AG08396 (cell line): ENCODE results near the gene VPS26C.
"Not testable (repeated sequence)": the region's sequence is repeated elsewhere in the genome, so short reads cannot be mapped to it uniquely, and the experiment has no call there.

ENCODE experiments used
- DNase-seq: peaks from one replicate; pipeline ENCODE4 v3.0.0; 2012; ENCODE audit warnings: low spot score, mixed read lengths

VPS26C gene

GRCh38 chr21:37230632-37231248 is 36.4 kb downstream of the VPS26C start:
- DNase-seq: no peak

- no peak for DNase-seq
Measured at GRCh38 chr21:37228003-37228400, 39.1 kb downstream of the VPS26C start.

- DNase-seq: no peak
Measured at GRCh38 chr21:37227071-37228002, 39.8 kb downstream of the VPS26C start.

- DNase-seq: no peak
Measured at GRCh38 chr21:37226041-37226920, 40.9 kb downstream of the VPS26C start.

GRCh38 chr21:37224861-37225839 is 42.0 kb downstream of the VPS26C start:
- DNase-seq: no peak

GRCh38 chr21:37223804-37224345 is 43.3 kb downstream of the VPS26C start:
- DNase-seq: no peak

- not testable (repeated sequence) for DNase-seq
Measured at GRCh38 chr21:37222248-37222647, 44.9 kb downstream of the VPS26C start.

GRCh38 chr21:37220981-37221664 is 46.0 kb downstream of the VPS26C start:
- peak; percentile 92 for DNase-seq

GRCh38 chr21:37220433-37220980 is 46.6 kb downstream of the VPS26C start:
- DNase-seq: peak; percentile 58

- DNase-seq: no peak
Measured at GRCh38 chr21:37219761-37220432, 47.2 kb downstream of the VPS26C start.

GRCh38 chr21:37214952-37215351 is 52.2 kb downstream of the VPS26C start:
- DNase-seq: no peak

GRCh38 chr21:37210799-37211198 is 56.3 kb downstream of the VPS26C start:
- no peak for DNase-seq

GRCh38 chr21:37210130-37210529 is 57.0 kb downstream of the VPS26C start:
- no peak for DNase-seq

GRCh38 chr21:37208741-37209225 is 58.4 kb downstream of the VPS26C start:
- no peak for DNase-seq

- peak; percentile 35 for DNase-seq
Measured at GRCh38 chr21:37208056-37208721, 58.9 kb downstream of the VPS26C start.

GRCh38 chr21:37207441-37208009 is 59.6 kb downstream of the VPS26C start:
- DNase-seq: no peak

GRCh38 chr21:37206496-37206895 is 60.6 kb downstream of the VPS26C start:
- no peak for DNase-seq

GRCh38 chr21:37204580-37204979 is 62.6 kb downstream of the VPS26C start:
- DNase-seq: no peak
